PC-3 (cell line): ENCODE results near the gene ELAVL3. TPM values are rescaled to one million over a fixed set of nuclear protein-coding genes. Genes with fewer than 3 reads are reported as not detected.
"Not testable (repeated sequence)": the region's sequence is repeated elsewhere in the genome, so short reads cannot be mapped to it uniquely, and the experiment has no call there.

Source experiments
- ATAC-seq: fragments of 200-7000 bp; cut with Tn5 transposase; 2 replicates; pipeline ENCODE4 v1.9.1; 2020; ENCODE audit warnings: mild to moderate bottlenecking, moderate library complexity
- BruUV-seq: library from RNA; stranded (reverse); fragments of 400-500 nt; replicated peaks from 2 replicates; lab custom pipeline; 2021; lab: Mats Ljungman, UMichigan
- CTCF ChIA-PET: fragments of 300-600 bp; sonication (Branson Sonifier 250); formaldehyde crosslinking; loops from one replicate; lab custom pipeline; 2022; ENCODE audit warnings: antibody characterized with exemption; lab: Charles Lee
- POLR2A ChIA-PET: fragments of 300-600 bp; sonication (Branson Sonifier 250); formaldehyde crosslinking; loops from one replicate; lab custom pipeline; 2022; ENCODE audit warnings: antibody characterized with exemption; ENCODE audit not compliant: unreplicated experiment; lab: Charles Lee
- DNase-seq: peaks from one replicate; pipeline ENCODE4 v3.0.0-alpha.2; 2015
- H2AFZ ChIP-seq: fragments of 300-600 bp; sonication (generic); 2 replicates; pipeline ENCODE4 v1.6.0; 2016; ENCODE audit warnings: antibody characterized with exemption, low read length
- H3F3A ChIP-seq: fragments of 300-600 bp; sonication (generic); one replicate; pipeline ENCODE4 v1.6.0; 2017; ENCODE audit warnings: antibody characterized with exemption, low read length, control low read depth, mild to moderate bottlenecking; ENCODE audit not compliant: unreplicated experiment
- H3K27ac ChIP-seq: fragments of 300-600 bp; sonication (generic); 2 replicates; pipeline ENCODE4 v1.5.1; 2016; ENCODE audit warnings: mild to moderate bottlenecking, low read length
- H3K27me3 ChIP-seq: fragments of 300-600 bp; sonication (generic); 2 replicates; pipeline ENCODE4 v1.6.1; 2016; ENCODE audit warnings: low read length, mixed read lengths
- H3K36me3 ChIP-seq: fragments of 300-600 bp; sonication (generic); 2 replicates; pipeline ENCODE4 v1.6.1; 2016; ENCODE audit warnings: low read depth, mixed run types, low read length, mixed read lengths
- H3K4me1 ChIP-seq: fragments of 300-600 bp; sonication (generic); 2 replicates; pipeline ENCODE4 v1.5.1; 2016; ENCODE audit warnings: low read length; ENCODE audit not compliant: insufficient read depth
- H3K4me2 ChIP-seq: fragments of 300-600 bp; sonication (generic); 2 replicates; pipeline ENCODE4 v1.6.0; 2016; ENCODE audit warnings: low read length
- H3K4me3 ChIP-seq: fragments of 300-600 bp; sonication (generic); 2 replicates; pipeline ENCODE4 v1.5.1; 2016; ENCODE audit warnings: mild to moderate bottlenecking, low read length, mixed read lengths
- H3K79me2 ChIP-seq: fragments of 300-600 bp; sonication (generic); 2 replicates; pipeline ENCODE4 v1.6.1; 2017; ENCODE audit warnings: low read length, mixed read lengths
- H3K9ac ChIP-seq: fragments of 300-600 bp; sonication (generic); 2 replicates; pipeline ENCODE4 v1.6.0; 2016; ENCODE audit warnings: mild to moderate bottlenecking, low read length
- H3K9me2 ChIP-seq: fragments of 300-600 bp; sonication (generic); replicated peaks from 2 replicates; pipeline ENCODE4 v1.6.1; 2016; ENCODE audit warnings: mixed run types, low read length, mixed read lengths
- H3K9me3 ChIP-seq: fragments of 300-600 bp; sonication (generic); 2 replicates; pipeline ENCODE4 v1.6.1; 2016; ENCODE audit warnings: low read length, mixed read lengths
- H4K20me1 ChIP-seq: fragments of 300-600 bp; sonication (generic); 2 replicates; pipeline ENCODE4 v1.6.1; 2016; ENCODE audit warnings: low read length, mixed read lengths
- CTCF ChIP-seq: fragments of 300-600 bp; sonication (generic); conservative IDR thresholded peaks from 2 replicates; pipeline ENCODE4 v1.5.1; 2017; ENCODE audit warnings: antibody characterized with exemption, low read depth, mild to moderate bottlenecking, low read length
- EZH2 ChIP-seq: fragments of 300-600 bp; sonication (generic); IDR thresholded peaks from one replicate; pipeline ENCODE4 v1.6.1; 2017; ENCODE audit warnings: antibody characterized with exemption, mild to moderate bottlenecking, low read length; ENCODE audit not compliant: unreplicated experiment
- EZH2phosphoT487 ChIP-seq: fragments of 300-600 bp; sonication (generic); IDR thresholded peaks from 2 replicates; pipeline ENCODE4 v1.6.1; 2018; ENCODE audit warnings: mild to moderate bottlenecking, antibody characterized with exemption, low read length, borderline replicate concordance
- intact Hi-C: fragments of 100-400 bp; cut with micrococcal nuclease; formaldehyde crosslinking; loops from 2 replicates; pipeline ENCODE4 v1.9.0; 2023
- total RNA-seq: library from RNA; depleted of rRNA; stranded (reverse); fragments of >200 nt; gene quantifications from 2 replicates; pipeline ENCODE4 v1.2.3, GENCODE V29; 2014

ELAVL3 gene
- total RNA-seq, 1 experiment from 2014 or later, result not detected

- BruUV-seq, result no TSS peak
Measured at GRCh38 chr19:11456659-11457058, 24.2 kb downstream of the ELAVL3 start.

GRCh38 chr19:11455233-11455554, 25.7 kb downstream of the ELAVL3 start:
- intact Hi-C loops, H3F3A ChIP-seq, H3K9me3 ChIP-seq, DNase-seq, H3K4me3 ChIP-seq, H3K9me2 ChIP-seq, H3K27ac ChIP-seq, H4K20me1 ChIP-seq, H2AFZ ChIP-seq, BruUV-seq, POLR2A ChIA-PET, H3K36me3 ChIP-seq, H3K4me2 ChIP-seq, H3K9ac ChIP-seq, H3K79me2 ChIP-seq, H3K4me1 ChIP-seq, ATAC-seq, H3K27me3 ChIP-seq: not testable (repeated sequence)
- CTCF ChIA-PET, result interaction anchor here (0.7 kb wide), 1 partner anchor 42 kb away, joined by 3 read pairs; no protein-coding TSS in a partner anchor

More at GRCh38 chr19:11456659-11457058, 24.2 kb downstream of the ELAVL3 start:
- Histone ChIP-seq H3K4me1 (no peaks in the 10 kb centered on the region), H4K20me1 (no peaks in the 10 kb centered on the region), H3K4me3 (no peak overlapping the region), H3K9ac (no peak overlapping the region), H2AFZ (no peak overlapping the region), H3K27ac (no peak overlapping the region), H3K36me3 (no peaks in the 10 kb centered on the region), H3F3A (no peaks in the 10 kb centered on the region), H3K9me3 (no peaks in the 10 kb centered on the region), H3K9me2 (no peaks in the 10 kb centered on the region), H3K27me3 (no peaks in the 10 kb centered on the region), H3K4me2 (no peak overlapping the region), H3K79me2 (no peaks in the 10 kb centered on the region)
- DNase-seq, result no peak
- CTCF ChIA-PET, result interaction anchor here (0.6 kb wide), 1 partner anchor 118 kb away, joined by 4 read pairs; no protein-coding TSS in a partner anchor
- intact Hi-C loops, result no loop called here
- TF ChIP-seq EZH2, result no peak
- TF ChIP-seq EZH2phosphoT487, result no peak
- no peak for TF ChIP-seq CTCF
- ATAC-seq, result no peak
- POLR2A ChIA-PET, result no interaction called here

- no peak for DNase-seq
- Histone ChIP-seq H4K20me1 (no peaks in the 10 kb centered on the region), H3K4me1 (no peaks in the 10 kb centered on the region), H3K9ac (no peak overlapping the region), H3K27ac (no peak overlapping the region), H3K4me2 (no peak overlapping the region), H2AFZ (no peak overlapping the region), H3K36me3 (peaks cover 9% of the 10 kb centered on the region; the same call in 1 of the 2 replicates), H3F3A (no peaks in the 10 kb centered on the region), H3K9me2 (no peaks in the 10 kb centered on the region), H3K4me3 (no peak overlapping the region), H3K79me2 (no peaks in the 10 kb centered on the region), H3K9me3 (no peaks in the 10 kb centered on the region), H3K27me3 (no peaks in the 10 kb centered on the region)
- CTCF ChIA-PET, result no interaction called here
- POLR2A ChIA-PET, result no interaction called here
- no TSS peak for BruUV-seq
- ATAC-seq, result no peak
- intact Hi-C loops, result no loop called here
- TF ChIP-seq EZH2phosphoT487, result no peak
- no peak for TF ChIP-seq EZH2
- TF ChIP-seq CTCF, result peak; percentile 62; the same call in 1 of the 2 replicates
Measured at GRCh38 chr19:11453468-11454341, 27.1 kb downstream of the ELAVL3 start.
